Fibroblast of peridontal ligament (primary cell): ENCODE data around the gene MDP1.

Source experiments
- DNase-seq: peaks from one replicate; pipeline ENCODE4 v3.0.0-alpha.2; 2010; ENCODE audit errors: extremely low read depth

The MDP1 gene

DNA sequence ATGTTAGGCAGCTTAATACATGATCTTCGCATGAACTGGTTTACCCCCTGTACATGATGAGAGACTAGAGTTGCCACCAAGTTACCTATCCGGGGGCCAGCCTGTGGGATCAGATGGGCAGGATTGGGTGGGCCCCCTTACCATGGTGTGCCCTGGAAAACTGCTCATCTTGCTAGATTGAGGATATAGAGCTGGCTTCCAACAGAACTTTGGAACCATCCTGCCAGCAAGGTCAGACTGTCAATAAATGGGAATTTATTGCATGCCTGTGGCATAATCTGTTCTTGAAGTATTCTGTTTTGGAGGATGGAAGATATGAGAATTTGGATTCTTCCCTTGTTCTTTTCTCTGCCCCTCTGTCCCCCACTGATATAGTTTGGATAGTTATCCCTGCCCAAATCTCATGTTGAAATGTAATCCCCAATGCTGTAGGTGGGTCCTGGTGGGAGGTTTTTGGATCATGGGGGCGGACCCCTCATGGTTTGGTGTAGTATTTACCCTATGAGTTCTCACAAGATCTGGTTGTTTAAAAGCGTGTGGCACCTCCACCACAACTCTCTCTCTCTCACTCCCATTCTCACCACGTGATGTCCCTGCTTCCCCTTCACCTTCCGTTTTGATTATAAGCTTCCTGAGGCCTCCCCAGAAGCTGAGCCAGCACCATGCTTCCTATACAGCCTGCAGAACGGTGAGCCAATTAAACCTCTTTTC is 16.9 kb downstream of the MDP1 start:
- DNase-seq, result no peak

DNA sequence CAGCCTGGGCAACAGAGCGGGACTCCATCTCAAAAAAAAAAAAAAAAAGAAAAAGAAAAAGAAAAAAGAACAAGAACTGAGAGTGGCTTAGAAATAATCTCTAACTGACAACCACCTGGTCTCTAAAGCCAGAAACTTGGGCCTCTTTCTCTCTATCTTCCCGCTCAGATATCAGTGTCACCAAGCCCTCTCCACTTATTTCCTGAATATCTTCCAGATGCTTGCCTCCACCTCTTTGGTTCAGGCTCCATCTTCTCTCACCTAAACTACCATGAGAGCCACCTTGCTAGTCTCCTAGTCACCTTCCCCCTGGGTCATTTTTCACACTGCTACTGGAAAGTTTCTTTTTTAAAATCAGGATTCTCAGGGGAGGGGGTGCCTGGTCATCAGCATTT is 18.8 kb downstream of the MDP1 start:
- no peak for DNase-seq

DNA sequence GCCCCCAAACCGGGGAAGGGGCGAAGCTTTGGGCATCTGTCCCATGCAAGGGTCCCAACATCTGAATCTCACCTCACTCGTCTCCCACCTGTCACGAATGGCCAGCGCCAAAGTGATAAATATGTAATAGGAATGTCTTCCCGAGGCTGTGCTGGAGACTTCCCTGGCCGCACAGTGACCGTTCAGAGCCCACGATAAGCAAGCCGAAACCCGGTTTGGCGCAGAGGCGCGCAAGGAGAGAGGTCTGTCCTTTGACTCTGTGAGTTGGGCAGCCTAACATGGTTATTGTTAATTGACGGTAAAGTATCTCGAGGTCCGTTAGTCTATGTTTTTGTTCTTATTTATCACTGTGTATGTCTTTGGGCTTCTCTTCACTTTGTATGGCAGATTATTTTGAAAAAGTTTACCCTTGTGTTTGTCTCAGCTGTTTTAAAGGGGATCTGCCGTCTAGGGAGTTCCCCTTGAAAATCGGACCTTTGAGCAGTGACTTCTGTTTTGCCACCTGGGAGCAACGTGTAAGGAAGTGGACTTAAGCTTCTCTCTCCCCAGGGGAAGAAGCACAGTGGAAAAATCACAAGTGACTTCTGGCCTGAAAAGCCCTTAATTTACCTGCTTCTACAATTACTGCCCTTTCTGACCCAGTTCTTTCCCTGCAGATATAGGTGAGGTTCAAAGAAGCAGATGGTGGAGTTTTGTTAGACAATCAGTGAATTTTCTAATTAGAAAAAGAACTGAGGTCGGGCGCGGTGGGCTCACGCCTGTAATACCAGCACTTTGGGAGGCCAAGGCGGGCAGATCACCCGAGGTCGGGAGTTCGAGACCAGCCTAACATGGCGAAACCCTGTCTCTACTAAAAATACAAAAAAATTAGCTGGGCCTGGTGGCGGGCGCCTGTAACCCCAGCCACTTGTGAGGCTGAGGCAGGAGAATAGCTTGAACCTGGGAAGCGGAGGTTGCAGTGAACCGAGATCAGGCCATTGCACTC is 19.5 kb downstream of the MDP1 start:
- DNase-seq, result peak; percentile 33

- peak; percentile 79 for DNase-seq
Measured at GRCh38 chr14:24195186-24196070, 20.4 kb downstream of the MDP1 start, which contains the start of gene TM9SF1. Gene TM9SF1, minus strand, starts transcription at chr14:24195441. Its CDS starts 422 bp downstream, at chr14:24195019.

DNA sequence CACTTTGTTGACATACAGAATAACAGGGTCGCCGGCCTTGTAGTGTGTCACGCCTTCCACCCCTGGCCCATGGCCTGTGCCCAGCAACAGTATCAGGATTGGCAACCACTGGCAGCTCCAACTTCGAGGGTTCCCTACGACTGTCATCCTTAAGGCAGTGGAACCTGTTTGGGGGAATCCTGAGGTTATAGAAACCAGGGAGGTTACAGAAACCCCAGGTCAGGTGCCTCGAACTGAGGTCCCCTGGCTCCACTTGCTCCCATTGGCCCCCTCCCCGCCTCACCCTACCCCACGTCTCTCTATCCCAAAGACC is 21.0 kb downstream of the MDP1 start:
- no peak for DNase-seq

DNA sequence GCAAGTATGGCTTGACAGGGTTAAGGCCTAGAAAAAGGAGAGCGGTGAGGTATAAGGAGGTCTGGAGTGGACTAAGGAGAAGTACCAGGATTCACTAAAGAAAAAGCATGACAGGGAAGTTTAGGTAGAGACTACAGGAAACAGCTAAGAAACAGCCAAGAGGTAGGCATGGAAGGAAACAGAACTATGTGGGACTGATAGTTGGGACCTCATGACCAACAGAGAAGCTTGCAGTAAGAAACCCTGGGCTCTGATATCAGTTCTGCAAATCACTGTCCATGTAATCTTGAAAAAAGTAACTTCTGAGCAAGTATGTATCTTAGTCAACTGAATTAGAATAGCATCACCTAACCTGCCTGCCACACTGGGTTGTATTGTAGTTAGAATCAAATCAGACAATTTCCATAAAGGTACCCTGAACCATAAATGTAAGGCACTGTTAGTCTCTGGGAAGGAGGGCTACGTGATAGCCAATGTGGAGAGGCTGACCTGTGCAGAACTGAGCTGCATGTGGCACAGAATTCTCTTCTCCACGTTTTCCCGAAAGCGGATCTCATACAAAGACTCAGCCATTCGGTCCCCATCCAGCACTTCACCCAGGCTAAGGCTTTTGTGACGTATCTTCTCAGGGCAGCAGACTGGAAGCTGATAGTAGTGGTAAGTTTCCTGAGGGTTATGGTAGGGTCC is 21.5 kb downstream of the MDP1 start:
- DNase-seq, result no peak

DNA sequence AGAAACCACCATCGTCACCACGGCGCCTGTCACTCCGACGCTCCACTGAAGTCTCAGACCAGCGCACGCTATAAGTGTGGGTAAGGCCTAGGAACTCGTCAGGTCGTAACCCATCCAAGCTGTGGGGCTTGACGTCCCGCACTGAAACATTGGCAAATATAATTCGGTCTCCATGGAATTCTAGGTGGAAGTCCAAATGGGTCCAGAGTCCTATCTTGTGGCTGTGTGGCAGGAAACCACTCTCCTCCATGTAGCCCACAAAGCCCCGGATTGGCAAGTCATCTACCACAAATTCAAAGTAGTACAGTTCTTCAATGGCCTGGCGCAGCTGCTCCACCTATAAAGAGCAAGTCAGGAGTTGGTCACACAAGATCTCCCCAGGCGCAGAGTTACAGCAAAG is 22.9 kb downstream of the MDP1 start:
- DNase-seq, result no peak

- no peak for DNase-seq
Measured at GRCh38 chr14:24190416-24190815, 25.4 kb downstream of the MDP1 start.

GRCh38 chr14:24189460-24189859 is 26.4 kb downstream of the MDP1 start:
- no peak for DNase-seq

DNA sequence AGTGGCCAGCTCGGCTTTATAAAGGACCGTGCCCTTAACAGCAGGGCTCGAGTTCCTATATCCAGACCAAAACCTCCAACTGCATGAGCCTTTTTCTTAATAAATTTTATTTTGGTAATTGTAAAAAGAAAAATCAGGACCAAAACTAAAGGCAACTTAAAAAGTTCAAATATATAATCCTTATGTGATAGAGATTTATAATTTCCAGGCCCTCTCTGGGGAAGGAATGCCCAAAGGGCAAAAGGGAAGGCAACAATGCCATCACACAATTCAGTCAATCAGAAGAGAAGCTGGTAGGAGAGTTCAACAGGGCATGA is 26.8 kb downstream of the MDP1 start:
- DNase-seq, result no peak

DNA sequence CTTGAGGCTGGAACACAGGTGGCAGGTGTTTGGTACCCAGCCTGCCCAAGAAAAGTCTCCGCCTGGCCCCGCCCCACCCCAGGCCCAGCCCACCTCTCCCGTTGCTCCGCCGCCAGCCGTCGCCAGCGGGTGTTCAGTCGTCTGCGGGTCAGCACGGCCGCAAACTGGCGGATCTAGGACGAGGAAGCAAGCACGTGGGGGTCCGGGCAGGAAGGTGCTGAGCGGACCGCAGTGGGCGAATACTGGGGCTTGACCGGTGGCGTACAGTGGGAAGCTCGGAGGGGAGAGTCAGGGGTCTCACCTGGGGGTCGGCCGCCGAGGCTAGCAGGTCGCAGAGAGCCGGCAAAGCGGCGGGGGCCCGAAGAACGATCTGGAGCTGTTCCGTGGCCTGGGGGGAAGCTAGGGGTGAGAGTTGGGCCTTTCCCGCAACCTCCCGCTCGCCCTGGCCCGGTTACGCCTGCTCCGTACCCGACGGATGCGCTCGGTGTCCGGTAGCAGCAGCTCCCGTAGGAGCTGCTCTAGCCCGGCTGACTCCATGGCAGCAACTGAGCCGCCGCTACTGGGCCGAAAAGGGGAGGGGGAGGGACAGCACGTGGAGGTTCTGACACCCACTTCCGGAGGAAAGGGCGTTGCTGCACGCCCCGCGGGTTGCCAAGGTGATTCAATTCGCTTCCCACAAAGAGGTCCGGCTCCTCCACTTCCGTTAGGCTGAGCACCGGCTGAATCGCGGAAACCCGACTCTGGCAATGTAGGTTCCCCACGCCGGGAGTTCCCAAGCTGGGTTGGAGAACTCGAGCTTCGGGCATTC is 27.4 kb downstream of the MDP1 start, which contains the start of gene IPO4:
Gene IPO4, minus strand, starts transcription at position 566 of the 808 bp plus-strand sequence. Its CDS starts 29 bp downstream, at position 537.
- DNase-seq, result peak; percentile 97

- no peak for DNase-seq
Measured at GRCh38 chr14:24187539-24187915, 28.3 kb downstream of the MDP1 start.

DNA sequence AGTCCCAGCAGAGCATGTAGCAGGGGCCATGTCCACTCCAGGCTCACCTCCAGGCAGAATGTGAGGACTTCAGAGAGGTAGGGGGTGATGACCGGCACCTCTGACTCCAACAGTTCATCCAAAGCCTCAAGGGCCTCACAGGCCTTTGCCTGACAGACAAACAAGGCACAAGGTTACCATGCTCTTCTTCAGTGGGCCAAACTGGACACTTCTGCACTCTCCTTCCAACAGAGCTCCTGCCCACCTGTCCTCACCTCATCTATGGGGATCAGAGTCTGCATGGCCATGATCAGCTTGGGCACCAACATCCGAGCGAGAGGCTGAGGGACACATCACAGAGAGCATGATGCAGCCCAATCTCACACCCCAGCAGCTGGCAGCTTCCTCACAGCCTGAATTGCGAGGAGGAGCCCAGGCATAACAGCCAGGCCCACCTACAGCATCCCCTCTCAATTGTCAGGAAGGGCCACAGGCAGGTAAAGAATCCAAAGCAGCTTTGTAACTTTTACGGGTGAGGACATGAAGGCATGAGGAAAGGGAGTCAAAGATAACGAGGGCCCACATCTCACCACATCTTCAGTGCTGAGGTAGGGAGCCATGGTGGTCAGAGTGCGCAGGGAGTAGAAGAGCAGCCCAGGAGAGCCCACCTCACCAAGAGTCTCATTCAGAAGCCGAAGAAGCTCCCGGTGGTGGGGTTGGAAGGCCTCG is 28.9 kb downstream of the MDP1 start:
- DNase-seq, result no peak

DNA sequence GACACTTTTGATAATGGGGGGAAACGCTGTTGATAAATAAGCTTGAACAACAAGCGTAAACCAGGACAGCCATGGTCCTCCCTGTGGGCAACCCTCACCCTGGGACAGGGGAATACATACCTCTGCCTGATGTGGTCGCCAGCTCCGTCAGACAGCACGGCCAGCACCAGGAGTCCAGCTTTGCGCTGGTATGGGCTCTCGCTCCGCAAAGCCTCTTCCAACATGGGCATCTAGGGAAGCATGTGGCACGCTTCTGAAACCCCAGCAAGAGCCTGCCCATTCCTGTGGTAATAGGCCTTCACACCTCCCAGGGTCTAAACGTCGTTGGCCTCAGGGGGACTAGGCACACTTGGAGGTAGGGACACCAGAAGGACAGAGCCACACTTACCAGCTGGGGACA is 30.1 kb downstream of the MDP1 start:
- DNase-seq, result no peak

- no peak for DNase-seq
Measured at GRCh38 chr14:24185026-24185425, 30.8 kb downstream of the MDP1 start.

DNA sequence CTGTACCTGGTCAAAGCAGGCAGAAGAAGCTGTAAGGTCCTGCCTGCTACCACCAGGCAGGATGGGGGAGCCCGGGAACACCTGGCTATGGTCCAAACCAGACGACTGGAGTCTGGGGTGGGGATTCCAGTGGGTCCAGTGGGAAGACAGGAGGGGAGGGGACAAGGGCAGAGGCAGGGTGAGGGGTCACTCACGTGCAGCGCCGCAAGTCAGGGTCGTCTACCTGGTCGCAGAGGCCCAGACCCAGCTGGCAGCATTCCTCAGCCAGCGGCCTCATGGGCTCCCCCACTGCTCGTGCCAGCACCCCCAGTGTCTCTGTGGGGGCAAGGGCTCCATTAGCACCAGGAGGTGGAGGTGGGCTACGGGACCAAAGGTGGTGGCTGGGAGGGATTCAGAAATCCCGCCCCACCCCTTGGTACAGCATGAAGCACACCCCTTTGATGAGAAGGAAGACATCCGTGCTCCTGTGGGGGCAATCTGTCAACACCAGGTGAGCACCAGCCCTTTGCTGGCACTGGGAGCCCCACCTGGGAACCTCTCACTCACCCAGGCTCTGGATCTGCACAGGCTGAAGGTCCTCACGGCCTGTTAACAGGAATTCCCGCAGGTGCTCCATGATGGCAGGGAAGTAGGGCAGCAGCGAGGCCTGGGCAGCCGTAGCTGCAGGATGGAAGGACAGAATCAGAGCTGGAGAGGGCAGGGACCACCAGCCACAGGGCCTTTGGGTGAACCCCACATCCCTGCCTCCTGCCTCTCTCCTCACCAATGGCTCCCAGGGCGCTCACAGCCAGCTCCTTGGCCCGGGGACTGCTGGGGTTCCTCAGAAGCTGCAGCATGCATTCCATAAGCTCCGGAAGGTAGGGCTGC is 31.5 kb downstream of the MDP1 start:
- no peak for DNase-seq

GRCh38 chr14:24183014-24183481 is 32.8 kb downstream of the MDP1 start:
- DNase-seq, result no peak

DNA sequence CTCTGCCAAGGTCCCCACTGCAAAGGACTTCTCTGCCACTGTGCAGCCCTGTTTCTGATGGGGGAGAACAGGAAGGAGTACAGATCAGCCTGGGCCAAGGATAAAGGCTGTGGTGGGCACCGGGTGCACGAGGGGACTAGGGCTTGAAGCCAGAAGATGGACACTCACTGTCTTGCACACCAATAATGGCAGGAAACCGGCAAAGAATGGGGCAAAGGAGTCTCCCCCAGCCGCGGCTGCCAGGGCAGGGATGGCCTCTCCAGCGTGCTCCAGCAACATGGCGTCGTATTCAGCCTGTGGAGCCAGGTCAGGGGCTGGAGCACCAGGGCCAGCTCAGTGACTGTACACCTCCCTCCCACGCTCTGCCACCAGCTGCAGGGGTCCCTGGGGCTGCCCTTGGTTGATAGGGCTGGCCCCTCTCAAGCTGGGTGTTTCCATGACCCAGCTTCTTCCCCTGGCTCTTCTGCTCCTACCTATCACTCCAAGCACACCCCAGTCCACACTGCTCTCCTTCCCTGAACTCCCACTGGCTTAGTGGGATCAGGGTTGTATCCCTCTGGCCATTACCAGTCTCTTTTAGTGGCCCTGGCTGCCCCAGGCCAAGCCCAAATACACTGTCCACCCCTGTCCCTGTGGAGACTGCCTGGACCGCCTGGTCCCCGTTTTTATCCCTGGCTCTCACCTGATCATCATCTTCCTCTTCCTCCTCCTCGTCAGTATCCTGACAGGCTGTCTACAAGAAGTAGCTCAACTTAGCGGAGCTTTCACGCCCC is 33.6 kb downstream of the MDP1 start:
- DNase-seq, result no peak
